GM12864 (cell line): Measurements from ENCODE around the gene RPS23.

Experiments
- DNase-seq: peaks from one replicate; pipeline ENCODE4 v3.0.0-alpha.2; 2011; ENCODE audit warnings: low read depth
- H3K4me3 ChIP-seq: 2 replicates; pipeline ENCODE4 v1.5.1; 2011; ENCODE audit warnings: mild to moderate bottlenecking, low read depth, low read length, control low read depth
- CTCF ChIP-seq: IDR thresholded peaks from 2 replicates; pipeline ENCODE4 v1.5.1; 2011; ENCODE audit warnings: low read depth, mild to moderate bottlenecking, moderate library complexity, low read length, control low read depth, inconsistent platforms; ENCODE audit errors: missing control alignments

RPS23 gene

GRCh38 chr5:82291420-82291819 is 13.3 kb upstream of the RPS23 start:
- no peak overlapping the region for H3K4me3 ChIP-seq
- DNase-seq, result no peak
- no peak for TF ChIP-seq CTCF

GRCh38 chr5:82290908-82291307 is 12.8 kb upstream of the RPS23 start:
- no peak for TF ChIP-seq CTCF
- DNase-seq, result no peak

GRCh38 chr5:82290005-82290404 is 11.9 kb upstream of the RPS23 start:
- H3K4me3 ChIP-seq, result no peak overlapping the region
- no peak for TF ChIP-seq CTCF

More at GRCh38 chr5:82290908-82291307, 12.8 kb upstream of the RPS23 start:
- H3K4me3 ChIP-seq, result no peak overlapping the region

GRCh38 chr5:82287625-82288024 is 9.5 kb upstream of the RPS23 start:
- TF ChIP-seq CTCF, result no peak
- DNase-seq, result no peak
- no peak overlapping the region for H3K4me3 ChIP-seq

More at GRCh38 chr5:82290005-82290404, 11.9 kb upstream of the RPS23 start:
- no peak for DNase-seq

GRCh38 chr5:82285206-82285605 is 7.1 kb upstream of the RPS23 start:
- DNase-seq, result no peak
- no peak for TF ChIP-seq CTCF
- no peak overlapping the region for H3K4me3 ChIP-seq

- H3K4me3 ChIP-seq, result no peak overlapping the region
- DNase-seq, result no peak
- TF ChIP-seq CTCF, result no peak
Measured at GRCh38 chr5:82283893-82284292, 5.7 kb upstream of the RPS23 start.

- peak overlapping the region; percentile 98 for H3K4me3 ChIP-seq
- no peak for TF ChIP-seq CTCF
- no peak for DNase-seq
Measured at GRCh38 chr5:82278711-82279370, 687 bp upstream of the RPS23 start.
